Liver (tissue), 9 donors: ENCODE results near the gene TEAD2. TPM values are rescaled to one million over a fixed set of nuclear protein-coding genes. Genes with fewer than 3 reads are reported as not detected.

ENCODE experiments used
- DNase-seq: peaks from one replicate; pipeline ENCODE4 v3.0.0-alpha.2; 2017; ENCODE audit warnings: low spot score
- H3K27ac ChIP-seq, 2 donors: one replicate each; pipeline ENCODE4 v1.7.0; 2013; ENCODE audit warnings: inconsistent platforms in 2 of 2, low read length in 2 of 2, control low read depth in 1 of 2, low read depth in 1 of 2, mild to moderate bottlenecking in 1 of 2
- H3K27me3 ChIP-seq, 4 donors: one replicate each; pipeline versions ENCODE4 v1.6.1 to v1.7.0; 2013; ENCODE audit warnings: low read length in 3 of 4, inconsistent platforms in 1 of 4, mild to moderate bottlenecking in 1 of 4, moderate library complexity in 1 of 4; ENCODE audit not compliant: control insufficient read depth in 4 of 4, insufficient read depth in 4 of 4
- H3K36me3 ChIP-seq, 4 donors: one replicate each; pipeline versions ENCODE4 v1.6.1 to v1.7.0; 2013; ENCODE audit warnings: low read length in 3 of 4, mild to moderate bottlenecking in 3 of 4, low read depth in 1 of 4, moderate library complexity in 1 of 4; ENCODE audit not compliant: control insufficient read depth in 4 of 4, insufficient read depth in 3 of 4
- H3K4me1 ChIP-seq, 4 donors: one replicate each; pipeline versions ENCODE4 v1.6.1 to v1.7.0; 2013; ENCODE audit warnings: low read length in 3 of 4, mild to moderate bottlenecking in 3 of 4, moderate library complexity in 1 of 4; ENCODE audit not compliant: control insufficient read depth in 4 of 4, insufficient read depth in 4 of 4
- H3K4me3 ChIP-seq, 3 donors: one replicate each; pipeline versions ENCODE4 v1.6.1 to v1.7.0; 2013; ENCODE audit warnings: low read length in 3 of 3, control low read depth in 1 of 3, low read depth in 1 of 3, mild to moderate bottlenecking in 1 of 3
- H3K9ac ChIP-seq, 2 donors: one replicate each; pipeline ENCODE4 v1.7.0; 2013; ENCODE audit warnings: low read length in 2 of 2, mild to moderate bottlenecking in 2 of 2, moderate library complexity in 2 of 2, control low read depth in 1 of 2, low read depth in 1 of 2
- H3K9me3 ChIP-seq, 4 donors: one replicate each; pipeline versions ENCODE4 v1.6.1 to v1.7.0; 2013; ENCODE audit warnings: low read length in 3 of 4; ENCODE audit not compliant: control insufficient read depth in 4 of 4
- CTCF ChIP-seq: fragments of 150-350 bp; IDR thresholded peaks from 2 replicates; pipeline ENCODE4 v1.5.1; 2017; ENCODE audit warnings: improper control_type of control experiment, low read depth, low read length; ENCODE audit not compliant: missing input control
- FOXA2 ChIP-seq: IDR thresholded peaks from 2 replicates; pipeline ENCODE4 v1.6.1; 2016; ENCODE audit warnings: antibody characterized with exemption
- GABPA ChIP-seq, 2 donors: IDR thresholded peaks in 1 of 2; conservative IDR thresholded peaks in 1 of 2; 2 replicates each; pipeline ENCODE4 v1.6.1; 2016; ENCODE audit warnings: antibody characterized with exemption in 2 of 2, mild to moderate bottlenecking in 1 of 2, moderate library complexity in 1 of 2
- HNF4A ChIP-seq, 2 donors: conservative IDR thresholded peaks; 2 replicates each; pipeline ENCODE4 v1.6.1; 2016; ENCODE audit warnings: antibody characterized with exemption in 2 of 2, mild to moderate bottlenecking in 2 of 2
- HNF4G ChIP-seq: IDR thresholded peaks from 2 replicates; pipeline ENCODE4 v1.6.1; 2016; ENCODE audit warnings: antibody characterized with exemption
- REST ChIP-seq: IDR thresholded peaks from 2 replicates; pipeline ENCODE4 v1.6.1; 2016; ENCODE audit warnings: antibody characterized with exemption, mild to moderate bottlenecking
- WGBS: extraction: QIAGEN DNeasy Blood & Tissue Kit; methylation state at CpG from one replicate; pipeline ENCODE4 v1.1.7; 2013; 5-methylcytosine and 5-hydroxymethylcytosine counted together
- polyA plus RNA-seq, 2 donors: library from polyadenylated mRNA; stranded (reverse) in 1 of 2; unstranded in 1 of 2; fragments of 200-250 nt in 1 of 2; fragments of >200 nt in 1 of 2; fragmentation: Nextera tagmentation in 1 of 2; extraction: Ambion mirVana in 1 of 2; gene quantifications; one replicate each; pipeline versions ENCODE4 v1.2.1 to v1.2.3, GENCODE V29; 2013 to 2015
- total RNA-seq, 2 donors: library from RNA; depleted of rRNA; stranded (reverse); fragments of >200 nt; gene quantifications; one replicate each; pipeline ENCODE4 v1.2.3, GENCODE V29; 2014
- donor health status: healthy.
- donor health status: healthy.
- donor health status: healthy.
- donor health status: healthy.
- donor health status: healthy.

TEAD2 gene
- total and polyA plus RNA-seq, 4 donors = 3.3 to 8.1 (median 4.4) TPM

DNA sequence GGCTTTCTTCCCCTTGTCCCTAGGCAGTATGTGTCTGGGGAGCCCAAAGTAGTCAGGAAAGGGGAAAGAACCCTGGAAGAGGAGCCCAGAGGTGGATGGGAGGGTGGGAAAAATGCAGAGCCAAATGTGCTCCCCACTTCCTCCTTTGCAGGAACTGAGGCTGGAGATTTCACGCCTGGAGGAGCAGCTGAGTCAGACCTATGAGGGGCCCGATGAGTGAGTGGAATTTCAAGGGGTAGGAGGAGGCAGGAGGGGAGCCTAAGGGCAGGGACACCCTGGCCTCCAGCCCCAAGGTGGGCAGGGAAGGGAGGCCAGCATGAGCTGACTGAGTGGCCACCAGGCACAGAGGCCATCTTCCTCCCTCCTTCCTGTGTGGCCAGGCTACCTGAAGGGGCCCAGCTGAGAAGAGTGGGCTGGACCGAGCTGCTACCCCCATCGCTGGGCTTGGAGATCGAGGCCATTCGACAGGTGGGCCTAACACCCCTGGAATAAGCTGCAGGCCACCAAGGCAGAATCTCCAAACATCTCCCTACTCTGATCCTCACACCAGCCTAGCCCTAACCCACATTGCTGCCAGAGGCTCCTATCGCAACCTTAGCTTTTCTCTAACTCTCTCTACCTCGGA, 46.7 kb upstream of the TEAD2 start:
- WGBS = 77% methylated on average over 8 of the region's 8 CpGs
- no peak overlapping the region for H3K9ac ChIP-seq
- H3K4me1 ChIP-seq = no peaks in the 10 kb centered on the region
- no peak for TF ChIP-seq CTCF
- no peak for TF ChIP-seq FOXA2
- no peak for TF ChIP-seq REST
- TF ChIP-seq HNF4A (conservative IDR thresholded peaks at IDR 0.05) = no peak
- no peak for TF ChIP-seq GABPA (IDR thresholded peaks at IDR 0.05 in 1 of 2, conservative IDR thresholded peaks at IDR 0.05 in 1 of 2)
- TF ChIP-seq HNF4G = no peak
- DNase-seq = no peak
- H3K27ac ChIP-seq = no peak overlapping the region
- H3K9me3 ChIP-seq = no peaks in the 10 kb centered on the region
- H3K27me3 ChIP-seq = peaks cover 0 to 2% (median 0%) of the 10 kb centered on the region in 4 donors
- no peak overlapping the region for H3K4me3 ChIP-seq
- H3K36me3 ChIP-seq = no peaks in the 10 kb centered on the region

GRCh38 chr19:49407482-49408015, 45.3 kb upstream of the TEAD2 start:
- Histone ChIP-seq H3K9me3 (no peaks in the 10 kb centered on the region), H3K4me3 (no peak overlapping the region), H3K27ac (no peak overlapping the region), H3K4me1 (no peaks in the 10 kb centered on the region), H3K36me3 (no peaks in the 10 kb centered on the region), H3K9ac (no peak overlapping the region), H3K27me3 (peaks cover 0 to 2% (median 0%) of the 10 kb centered on the region in 4 donors)
- TF ChIP-seq REST = no peak
- WGBS = 85% methylated on average over 16 of the region's 16 CpGs
- no peak for DNase-seq
